GM12878 (cell line): ENCODE data around the gene ZNF100. TPM values are rescaled to one million over a fixed set of nuclear protein-coding genes. Genes with fewer than 3 reads are reported as not detected.

Experiments used
- ATF2 ChIP-seq: IDR thresholded peaks from 2 replicates; pipeline ENCODE4 v1.6.1; 2012; ENCODE audit warnings: low read length, inconsistent platforms
- BCL11A ChIP-seq: IDR thresholded peaks from 2 replicates; pipeline ENCODE4 v1.6.1; 2011; ENCODE audit warnings: low read depth, low read length
- CEBPB ChIP-seq, 2 experiments: fragments of 150-350 bp in 1 of 2; IDR thresholded peaks; 2 replicates each; pipeline ENCODE4 v1.6.1; 2012 to 2014; ENCODE audit warnings: low read depth in 2 of 2, low read length in 2 of 2, borderline replicate concordance in 1 of 2, inconsistent platforms in 1 of 2
- CEBPZ ChIP-seq: fragments of 150-350 bp; IDR thresholded peaks from 2 replicates; pipeline ENCODE4 v1.6.1; 2016; ENCODE audit warnings: low read depth, low read length
- CHD2 ChIP-seq: IDR thresholded peaks from 2 replicates; pipeline ENCODE4 v1.6.1; 2011; ENCODE audit warnings: low read depth, low read length, improper control_type of control experiment, borderline replicate concordance
- CTCF ChIP-seq, 3 experiments: IDR thresholded peaks in 2 of 3; conservative IDR thresholded peaks in 1 of 3; 2 replicates each; pipeline ENCODE4 v1.5.1; 2011; ENCODE audit warnings: low read depth in 3 of 3, low read length in 3 of 3, mild to moderate bottlenecking in 3 of 3, control low read depth in 2 of 3, moderate library complexity in 2 of 3, inconsistent platforms in 1 of 3, mixed read lengths in 1 of 3; ENCODE audit not compliant: control insufficient read depth in 2 of 3, insufficient read depth in 1 of 3; ENCODE audit errors: extremely low read depth in 1 of 3
- ELK1 ChIP-seq: IDR thresholded peaks from 2 replicates; pipeline ENCODE4 v1.6.1; 2012; ENCODE audit warnings: low read depth, low read length, improper control_type of control experiment
- FOXM1 ChIP-seq: IDR thresholded peaks from 2 replicates; pipeline ENCODE4 v1.6.1; 2012; ENCODE audit warnings: low read depth, mild to moderate bottlenecking, inconsistent platforms, low read length, moderate library complexity
- GABPA ChIP-seq: IDR thresholded peaks from 2 replicates; pipeline ENCODE4 v1.6.1; 2014; ENCODE audit warnings: antibody characterized with exemption, low read depth, mild to moderate bottlenecking, inconsistent platforms
- IKZF2 ChIP-seq, 2 experiments: fragments of 450-650 bp; IDR thresholded peaks; 2 replicates each; pipeline ENCODE4 v1.6.1; 2017; ENCODE audit warnings: mild to moderate bottlenecking in 2 of 2, moderate library complexity in 2 of 2
- LARP7 ChIP-seq: fragments of 450-650 bp; IDR thresholded peaks from 2 replicates; pipeline ENCODE4 v1.6.1; 2017; ENCODE audit warnings: mild to moderate bottlenecking
- MYB ChIP-seq: fragments of 150-350 bp; IDR thresholded peaks from 2 replicates; pipeline ENCODE4 v1.6.1; 2014; ENCODE audit warnings: mild to moderate bottlenecking, low read depth, low read length, borderline replicate concordance
- MYC ChIP-seq: IDR thresholded peaks from 2 replicates; pipeline ENCODE4 v1.6.1; 2011; ENCODE audit warnings: mild to moderate bottlenecking, low read length, moderate library complexity, inconsistent platforms; ENCODE audit not compliant: insufficient read depth, insufficient replicate concordance, insufficient read length, severe bottlenecking
- NBN ChIP-seq: fragments of 450-650 bp; IDR thresholded peaks from 2 replicates; pipeline ENCODE4 v1.6.1; 2016
- NFIC ChIP-seq: IDR thresholded peaks from 2 replicates; pipeline ENCODE4 v1.6.1; 2012; ENCODE audit warnings: low read depth, mild to moderate bottlenecking, inconsistent platforms, low read length, moderate library complexity
- NRF1 ChIP-seq: conservative IDR thresholded peaks from 2 replicates; pipeline ENCODE4 v1.6.1; 2011; ENCODE audit warnings: mild to moderate bottlenecking, low read depth, low read length, improper control_type of control experiment
- POLR2AphosphoS2 ChIP-seq: IDR thresholded peaks from 2 replicates; pipeline ENCODE4 v1.6.1; 2011; ENCODE audit warnings: low read depth, mild to moderate bottlenecking, low read length, improper control_type of control experiment, moderate library complexity
- RCOR1 ChIP-seq: conservative IDR thresholded peaks from 2 replicates; pipeline ENCODE4 v1.6.1; 2012; ENCODE audit warnings: low read depth, low read length, improper control_type of control experiment
- SUPT20H ChIP-seq: IDR thresholded peaks from 2 replicates; pipeline ENCODE4 v1.6.1; 2011; ENCODE audit warnings: low read depth, mild to moderate bottlenecking, low read length, moderate library complexity, borderline replicate concordance; ENCODE audit not compliant: control insufficient read depth
- TBL1XR1 ChIP-seq: IDR thresholded peaks from 2 replicates; pipeline ENCODE4 v1.6.1; 2012; ENCODE audit warnings: low read depth, low read length, improper control_type of control experiment
- USF1 ChIP-seq: IDR thresholded peaks from 2 replicates; pipeline ENCODE4 v1.6.1; 2011; ENCODE audit warnings: borderline replicate concordance, low read depth, mild to moderate bottlenecking, moderate library complexity, mixed read lengths, low read length; ENCODE audit not compliant: insufficient read depth; ENCODE audit errors: extremely low read length
- polyA plus RNA-seq, 11 experiments: library from polyadenylated mRNA; depleted of rRNA in 4 of 11; unstranded in 6 of 11; stranded (reverse) in 5 of 11; fragments of >200 nt; fragmentation: Nextera tagmentation in 4 of 11; fragmentation: Illumina TruSeq in 1 of 11; extraction: Ambion mirVana in 4 of 11; extraction: Trizol in 1 of 11; gene quantifications; 1 replicate in 1 of 11; 2 replicates in 10 of 11; pipeline versions ENCODE4 v1.2.1 to v1.2.3, GENCODE V29; 2011 to 2016; ENCODE audit warnings: inconsistent platforms in 2 of 11, missing spikeins in 2 of 11, low read depth in 1 of 11
- total RNA-seq, 4 experiments: library from RNA; depleted of rRNA in 3 of 4; stranded (reverse); fragments of >200 nt in 3 of 4; fragmentation: Illumina TruSeq in 1 of 4; extraction: Trizol in 1 of 4; gene quantifications; 2 replicates each; pipeline versions ENCODE4 v1.2.1 to v1.2.3, GENCODE V29; 2013 to 2021

The ZNF100 gene
- total and polyA plus RNA-seq, 10 of the 15 experiments (the other 5 are each of a cell fraction or from before 2014, with no cell fraction given) = 3.0 to 18.2 (median 9.4) TPM

GRCh38 chr19:21767065-21767800, at the start of gene ZNF100 (continued):
- no peak for TF ChIP-seq NFIC
- no peak for TF ChIP-seq SUPT20H
- TF ChIP-seq POLR2AphosphoS2 = no peak
- TF ChIP-seq CHD2 = peak; percentile 82
- TF ChIP-seq USF1 = no peak
- TF ChIP-seq IKZF2 (IDR thresholded peaks at IDR 0.05) = peak; percentile 64; a peak in 1 of 4 replicates
- TF ChIP-seq MYC = no peak
- TF ChIP-seq RCOR1 = no peak
- TF ChIP-seq CTCF (IDR thresholded peaks at IDR 0.05 in 2 of 3, conservative IDR thresholded peaks at IDR 0.05 in 1 of 3; ENCODE audit: control insufficient read depth in 2 of 3, extremely low read depth in 1 of 3, insufficient read depth in 1 of 3, low read depth in 3 of 3, low read length in 3 of 3) = no peak
- TF ChIP-seq FOXM1 = no peak
- no peak for TF ChIP-seq ELK1
- TF ChIP-seq NBN = peak; percentile 74; the same call in 1 of the 2 replicates
- no peak for TF ChIP-seq LARP7
- TF ChIP-seq MYB = no peak
- peak; percentile 30; the same call in 1 of the 2 replicates for TF ChIP-seq CEBPZ
- 0 out of 2 replicates have a peak, but pooled peaks have one; percentile 59 for TF ChIP-seq GABPA
- TF ChIP-seq TBL1XR1 = no peak
- no peak for TF ChIP-seq NRF1
- no peak for TF ChIP-seq CEBPB (IDR thresholded peaks at IDR 0.05; ENCODE audit: borderline replicate concordance in 1 of 2, low read depth in 2 of 2, low read length in 2 of 2)
- TF ChIP-seq BCL11A = no peak
- no peak for TF ChIP-seq ATF2
